Bone marrow (tissue), 2 donors: ENCODE measurements around the gene GPR22.
A peak's percentile ranks its signal among the peaks of the same experiment; 100 is the strongest.

Experiments used
- DNase-seq, 2 donors: peaks; one replicate each; lab custom pipeline; 2025; lab: John Stamatoyannopoulos, UW

The GPR22 gene

DNA sequence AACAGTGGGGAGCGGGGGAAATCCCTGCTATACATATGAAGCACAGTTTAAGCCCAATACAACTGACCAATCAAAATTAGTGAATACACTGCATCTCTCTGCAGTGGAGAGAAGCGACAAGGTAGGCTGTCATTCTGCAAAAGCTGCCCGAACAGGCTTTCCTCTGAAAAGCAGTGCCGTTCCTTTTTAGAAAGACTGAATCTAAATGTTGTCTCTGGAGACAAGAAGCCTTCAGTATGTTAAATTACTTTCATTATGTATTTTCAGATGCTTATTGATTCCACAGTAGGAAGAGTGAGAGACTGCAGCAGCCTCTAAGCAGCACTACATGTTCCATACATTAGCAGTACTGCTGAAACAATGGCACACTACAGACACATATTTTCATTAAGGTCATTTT lies at the start of gene GPR22:
TSS of gene GPR22 (plus strand) at position 129 of the 400 bp plus-strand sequence. CDS start 4,004 bp downstream, outside the sequence.
- DNase-seq: no peak

GRCh38 chr7:107427462-107427861 lies 42.4 kb upstream of the GPR22 start:
- DNase-seq: no peak

GRCh38 chr7:107428642-107429041 lies 41.2 kb upstream of the GPR22 start:
- no peak for DNase-seq

DNA sequence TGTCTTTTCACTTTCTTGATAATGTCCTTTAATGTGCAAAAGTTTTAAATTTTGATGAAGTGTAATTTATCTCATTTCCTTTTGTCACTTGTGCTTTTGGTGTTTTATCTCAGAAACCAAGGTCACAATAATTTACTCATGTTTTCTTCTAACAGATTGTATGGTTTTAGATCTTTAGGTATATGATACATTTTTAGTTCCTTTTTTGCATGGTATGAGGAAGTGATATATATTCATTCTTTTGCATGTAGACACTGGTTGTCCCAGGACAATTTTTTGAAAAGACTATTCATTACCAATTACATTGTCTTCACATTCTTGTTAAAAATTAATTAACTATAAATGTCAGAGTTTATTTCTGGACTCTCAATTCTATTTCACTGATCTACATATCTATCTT lies 39.8 kb upstream of the GPR22 start:
- no peak for DNase-seq

DNA sequence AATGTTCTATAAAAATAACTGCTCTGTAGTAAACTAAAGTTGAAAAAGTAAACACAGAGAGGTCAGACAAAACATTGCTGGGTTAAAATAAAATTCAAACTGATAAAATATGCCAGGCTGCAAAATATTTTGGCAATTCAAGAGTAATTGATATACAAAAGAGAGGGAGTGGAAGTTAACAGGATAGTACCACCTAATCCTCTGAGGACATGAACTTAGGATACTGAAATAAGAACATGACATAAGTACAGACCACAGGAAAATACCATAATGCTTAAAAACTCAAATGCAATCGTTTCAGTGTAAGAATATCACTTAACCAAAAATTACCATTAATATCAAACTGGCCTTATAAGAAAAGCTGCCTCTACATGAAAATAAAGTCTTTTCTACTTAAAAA lies 37.6 kb upstream of the GPR22 start:
- no peak for DNase-seq

DNA sequence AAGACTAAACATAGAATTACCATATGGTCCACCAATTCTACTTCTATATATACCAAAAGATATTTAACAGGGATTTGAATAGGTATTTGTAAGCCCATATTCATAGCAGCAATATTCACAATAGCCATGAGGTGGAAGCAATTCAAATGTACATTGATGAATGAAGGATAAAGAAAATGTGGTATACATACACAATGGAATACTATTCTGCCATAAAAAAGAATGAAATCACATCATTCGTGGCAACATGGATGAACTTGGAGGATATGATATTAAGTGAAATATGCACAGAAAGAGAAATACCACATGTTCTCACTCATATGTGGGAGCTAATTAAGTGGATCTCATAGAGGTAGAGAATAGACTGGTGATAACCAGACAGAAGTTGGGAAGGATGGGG lies 34.1 kb upstream of the GPR22 start:
- DNase-seq: no peak

DNA sequence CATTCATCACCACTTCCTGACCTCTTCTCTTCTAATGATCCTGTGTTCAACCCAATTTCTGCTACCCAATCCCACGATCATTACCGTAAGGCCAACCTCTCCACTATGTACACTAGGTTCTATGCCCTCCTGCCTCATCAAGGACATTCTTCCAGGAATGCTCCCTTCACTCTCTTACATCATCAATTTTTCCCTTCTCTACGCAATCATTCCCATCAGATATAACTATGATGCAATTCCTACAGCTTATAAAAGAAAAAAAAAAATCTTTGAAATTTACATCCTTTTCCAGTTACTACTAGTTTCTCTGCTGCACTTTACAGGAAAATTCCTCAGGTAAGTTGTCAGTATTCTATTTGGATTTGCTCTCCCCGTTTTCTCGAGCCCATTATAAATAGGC lies 30.8 kb upstream of the GPR22 start:
- no peak for DNase-seq

- DNase-seq: no peak
Measured at GRCh38 chr7:107441581-107442422, 28.1 kb upstream of the GPR22 start.

GRCh38 chr7:107442678-107443077 lies 27.2 kb upstream of the GPR22 start:
- DNase-seq: no peak

DNA sequence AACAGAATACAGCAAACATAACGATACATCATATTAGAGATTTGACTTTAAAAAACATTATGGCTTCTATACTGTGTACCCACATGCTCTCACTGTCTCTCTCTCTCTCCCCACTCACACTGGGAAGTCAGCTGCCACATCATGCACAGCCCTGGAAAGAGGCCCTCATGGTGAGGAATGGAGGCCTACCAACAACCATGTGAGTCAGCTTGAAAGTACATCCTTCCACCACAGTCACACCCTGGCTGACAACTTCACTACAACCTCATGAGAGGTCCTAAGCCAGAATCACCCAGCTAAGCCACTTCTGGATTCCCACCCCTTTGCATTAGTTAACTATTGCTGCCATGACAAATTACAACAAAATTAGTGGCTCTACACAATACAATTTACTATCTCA lies 23.3 kb upstream of the GPR22 start:
- DNase-seq: no peak

- no peak for DNase-seq
Measured at GRCh38 chr7:107446988-107447387, 22.9 kb upstream of the GPR22 start.

- no peak for DNase-seq
Measured at GRCh38 chr7:107450970-107451369, 18.9 kb upstream of the GPR22 start.

GRCh38 chr7:107453388-107453787 lies 16.5 kb upstream of the GPR22 start:
- DNase-seq: no peak

DNA sequence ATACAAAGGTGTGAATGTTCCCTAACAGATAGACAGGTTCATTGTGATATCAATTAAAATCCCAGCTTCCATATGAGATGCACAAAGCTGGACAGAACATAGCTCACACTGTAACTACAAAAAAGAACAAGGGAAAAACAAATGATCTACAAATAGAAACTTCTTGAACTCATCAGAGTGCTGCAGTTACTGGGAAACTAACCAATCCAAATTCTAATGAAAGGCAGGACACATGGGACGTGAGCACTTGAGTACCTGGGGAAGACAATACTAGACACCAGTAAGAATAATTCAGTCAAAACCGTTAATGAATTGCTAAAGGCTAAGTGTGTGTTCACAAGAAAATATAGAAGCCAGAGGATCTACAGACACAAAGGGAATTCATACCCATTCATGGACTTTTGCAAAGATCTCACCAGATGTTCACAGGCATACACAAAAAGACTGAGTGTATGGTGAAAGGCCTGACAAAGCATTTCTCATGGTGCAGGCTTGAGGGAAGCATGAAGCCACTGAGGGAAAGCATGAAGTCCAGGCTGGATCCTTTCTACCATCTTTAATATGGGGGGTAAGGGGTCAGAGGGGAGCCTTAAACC lies 7.8 kb upstream of the GPR22 start:
- no peak for DNase-seq

DNA sequence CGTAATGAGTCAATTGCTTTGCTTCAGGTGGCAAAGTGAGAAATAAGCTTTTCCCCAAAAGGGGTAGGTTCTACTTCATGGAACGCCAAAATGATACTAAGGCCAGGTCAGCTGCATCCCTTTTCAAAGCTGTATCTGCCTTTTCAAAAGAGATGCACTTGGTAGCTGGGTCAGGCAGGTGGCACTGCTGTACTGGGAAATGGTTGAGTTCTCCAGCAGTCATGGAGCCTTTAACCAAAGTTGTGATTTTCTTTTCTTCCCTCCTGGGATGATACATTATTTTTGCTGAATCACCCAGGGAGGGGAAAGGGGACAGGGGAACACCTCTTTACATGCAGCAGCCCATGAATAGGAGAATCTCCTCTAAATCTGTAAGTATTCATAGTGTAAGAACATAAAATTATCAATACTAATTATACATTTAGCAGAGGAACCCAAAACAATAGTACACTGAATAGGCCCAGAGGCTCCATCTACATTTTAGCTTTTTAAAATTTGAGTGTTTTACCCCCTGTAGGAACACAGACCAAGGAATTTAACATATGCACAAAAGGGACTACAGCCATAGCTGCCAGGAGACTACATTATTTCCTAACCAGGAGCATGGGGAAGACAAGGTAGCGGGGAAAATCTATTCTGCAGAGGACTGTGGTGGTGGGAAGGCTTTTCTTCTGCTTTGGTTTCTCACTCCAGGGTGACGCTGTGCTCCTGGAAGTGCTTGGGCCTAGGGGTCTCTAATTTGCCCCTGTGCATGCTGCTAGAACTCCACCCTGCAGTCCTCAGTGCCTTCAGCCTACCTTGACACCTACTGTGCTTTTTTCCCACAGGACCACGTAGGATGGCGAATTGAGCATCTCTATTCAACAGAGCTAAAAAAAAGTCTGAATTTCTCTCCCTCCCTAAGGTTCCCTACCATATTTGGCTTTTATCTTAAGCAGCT lies 6.4 kb upstream of the GPR22 start:
- DNase-seq: peak in 1 of 2 donors; percentile 14

GRCh38 chr7:107464666-107465226 lies 5.1 kb upstream of the GPR22 start:
- DNase-seq: no peak

GRCh38 chr7:107467972-107468371 lies 1.9 kb upstream of the GPR22 start:
- DNase-seq: no peak

DNA sequence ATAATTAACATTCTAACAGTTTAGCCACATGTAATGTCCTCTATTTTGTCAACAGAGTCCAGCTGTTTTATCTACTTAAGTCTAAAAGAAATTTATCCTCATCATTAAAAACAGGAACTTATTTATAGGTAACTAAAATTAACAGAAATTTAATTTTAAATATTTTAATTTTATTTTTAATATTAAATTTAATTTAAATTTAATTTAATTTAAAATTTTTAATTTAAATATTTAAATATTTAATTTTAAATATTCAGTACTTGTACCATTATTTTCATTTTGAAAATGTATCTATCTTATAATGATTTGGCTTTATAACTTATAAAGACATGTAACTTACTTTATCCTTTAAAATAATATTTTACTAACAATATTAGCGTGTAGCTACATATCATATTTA lies 1.0 kb upstream of the GPR22 start:
- DNase-seq: no peak

DNA sequence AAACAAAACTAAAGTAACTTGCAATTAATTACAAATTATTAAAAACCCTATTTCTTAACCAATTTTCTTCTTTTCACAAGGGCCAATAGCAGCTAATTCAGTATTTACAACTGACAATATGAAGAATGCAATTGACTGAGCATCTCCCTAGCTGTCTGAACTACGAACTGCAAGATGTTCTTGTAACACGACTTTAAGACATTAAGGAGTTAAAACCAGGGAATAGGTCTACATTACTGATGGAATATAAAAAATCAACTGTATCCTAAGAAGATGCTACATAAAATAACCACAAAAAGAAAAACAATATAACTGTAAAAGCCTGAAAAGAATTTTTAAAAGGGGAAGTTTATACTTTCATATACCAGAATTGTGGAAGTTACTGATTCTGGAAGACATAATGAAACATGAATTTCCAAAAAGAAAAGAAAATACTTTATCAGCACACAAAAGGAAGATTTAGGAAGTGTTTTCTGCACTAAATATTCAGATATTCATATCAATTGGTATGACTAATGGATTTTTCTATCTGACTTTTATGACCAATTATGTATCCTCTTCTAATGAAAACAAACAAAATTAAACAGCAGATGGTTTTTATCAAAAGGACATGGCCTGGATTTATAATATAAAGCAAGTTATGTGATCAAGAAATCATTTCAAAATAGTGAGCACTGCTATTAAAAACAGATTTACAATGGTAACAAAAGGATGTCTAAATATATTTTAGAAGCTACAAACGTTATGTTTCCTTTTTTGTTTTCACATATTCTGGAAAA lies 1.6 kb downstream of the GPR22 start:
- no peak for DNase-seq

DNA sequence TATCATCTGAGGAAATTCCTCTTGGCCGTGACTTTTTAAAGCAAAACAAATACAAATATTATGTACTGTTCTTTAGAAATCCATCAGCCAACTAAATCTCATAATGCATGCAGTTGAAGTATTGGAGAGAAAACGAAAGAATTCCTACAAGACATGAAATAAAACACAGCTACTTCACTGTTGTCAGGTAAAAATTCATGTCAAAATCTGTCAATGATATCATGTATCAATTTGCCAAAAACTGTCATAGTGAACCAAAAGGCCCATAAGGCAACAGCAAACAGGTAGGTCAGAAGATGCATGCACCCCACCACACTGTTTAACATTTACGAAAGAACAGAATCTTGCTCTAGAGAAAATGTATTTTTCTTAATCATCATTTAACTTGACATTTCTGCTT lies 2.3 kb downstream of the GPR22 start:
- DNase-seq: no peak

GRCh38 chr7:107474104-107474521 lies 4.3 kb downstream of the GPR22 start:
- DNase-seq: no peak
